ENCODE measurements around the gene ZNF451. TPM values are rescaled to one million over a fixed set of nuclear protein-coding genes. Genes with fewer than 3 reads are reported as not detected.

Gene ZNF451
- total and polyA plus RNA-seq, 2 donors (not counting 3 experiments of a cell fraction or from before 2014, with no cell fraction given), result 9.9 to 64.4 TPM

GRCh38 chr6:57172136-57173055, 82.4 kb downstream of the ZNF451 start, which contains the start of gene BAG2:
Gene BAG2, plus strand, starts transcription at chr6:57172326. Its CDS starts 372 bp downstream, at chr6:57172698.
- FAIRE-seq, result peak; percentile 42
- peak within 1 kb of the TSS; percentile 69 for H3K9ac ChIP-seq (replicated peaks; ENCODE audit: extremely low read depth, insufficient read depth, low read length)
- DNase-seq (ENCODE audit: low read depth, low spot score), result peak; percentile 80
- peak within 1 kb of the TSS; percentile 91 for H2AFZ ChIP-seq (ENCODE audit: low read depth, low read length)
- POLR2A ChIA-PET, result interaction anchor here (0.6 to 1.5 kb wide), 3 partner anchors 74 to 143 kb away, joined by 3 to 8 read pairs (median 3); no protein-coding TSS in a partner anchor
- no peaks in the 10 kb centered on the region for H4K20me1 ChIP-seq (replicated peaks; ENCODE audit: control insufficient read depth, extremely low read depth, insufficient read depth, low read length)
- no peaks in the 10 kb centered on the region for H3K27me3 ChIP-seq (ENCODE audit: control insufficient read depth in 2 of 2, insufficient read depth in 2 of 2, low read length in 2 of 2)
- TSS peak; percentile 40 for BruUV-seq (replicated peaks)
- intact Hi-C loops (cut with micrococcal nuclease), result loop anchor here (1.0 to 2.0 kb wide), 4 partner anchors 49 to 270 kb away; partner anchors contain the start of gene ZNF451
- H3K9me3 ChIP-seq (replicated peaks; ENCODE audit: control insufficient read depth, insufficient read depth, low read length), result no peaks in the 10 kb centered on the region
- TF ChIP-seq EZH2 (IDR thresholded peaks at IDR 0.05; ENCODE audit: borderline replicate concordance, low read depth, low read length, severe bottlenecking) (no peak), GATA2 (IDR thresholded peaks at IDR 0.05; ENCODE audit: insufficient read depth, insufficient read length, low read depth, low read length) (no peak), MAX (IDR thresholded peaks at IDR 0.05; ENCODE audit: insufficient read depth, insufficient read length) (no peak), JUN (IDR thresholded peaks at IDR 0.05; ENCODE audit: borderline replicate concordance, insufficient read depth, insufficient read length, low read depth) (no peak), POLR2AphosphoS5 (IDR thresholded peaks at IDR 0.05; ENCODE audit: insufficient read depth, low read depth, low read length) (peak; percentile 70), CTCF (IDR thresholded peaks at IDR 0.05; ENCODE audit: extremely low read depth in 1 of 2, insufficient read depth in 1 of 2, low read depth in 1 of 2, low read length in 2 of 2) (peak in 1 of 2 donors; percentile 32), MYC (IDR thresholded peaks at IDR 0.05; ENCODE audit: low read depth, low read length) (no peak), POLR2A (IDR thresholded peaks at IDR 0.05; ENCODE audit: low read depth, low read length) (peak; percentile 28), FOS (IDR thresholded peaks at IDR 0.05; ENCODE audit: borderline replicate concordance, insufficient read depth, low read length) (no peak)
- H3K4me3 ChIP-seq (replicated peaks in 1 of 3; ENCODE audit: insufficient read depth in 1 of 3, low read depth in 1 of 3, low read length in 3 of 3), result peak within 1 kb of the TSS; percentile 71 to 79 (median 72)
- dilution Hi-C loops (cut with MboI; ENCODE audit: extremely low pct_ligation_motif_present, low sequenced_read_pairs), result no loop called here
- CTCF ChIA-PET, result interaction anchor here (1.0 to 2.3 kb wide), 7 partner anchors 10 to 268 kb away, joined by 3 to 10 read pairs (median 4); partner anchors contain the start of gene RAB23
- H3K4me2 ChIP-seq (ENCODE audit: insufficient read depth, low read length), result peak within 1 kb of the TSS; percentile 84
- no peaks in the 10 kb centered on the region for H3K9me1 ChIP-seq (replicated peaks; ENCODE audit: control insufficient read depth, extremely low read depth, insufficient read depth, low read length)
- no peaks in the 10 kb centered on the region for H3K36me3 ChIP-seq (ENCODE audit: control insufficient read depth in 2 of 2, extremely low read depth in 1 of 2, insufficient read depth in 2 of 2, low read length in 2 of 2)
- H3K27ac ChIP-seq (ENCODE audit: insufficient read depth, low read depth, low read length), result peak within 1 kb of the TSS; percentile 32
- peaks cover 43% of the 10 kb centered on the region for H3K79me2 ChIP-seq (ENCODE audit: control insufficient read depth, insufficient read depth, low read length)
- H3K4me1 ChIP-seq (ENCODE audit: control insufficient read depth, extremely low read depth, insufficient read depth, low read length), result peaks cover 11% of the 10 kb centered on the region
